Activated CD8-positive, alpha-beta memory T cell treated with anti-CD3 and anti-CD28 coated beads, Interleukin-2, amount 50 U/mL, for 24 hours (primary cell): ENCODE data around the gene LSMEM2.
"Not testable (repeated sequence)": the region's sequence is repeated elsewhere in the genome, so short reads cannot be mapped to it uniquely, and the experiment has no call there.

Experiments used
- DNase-seq: peaks from one replicate; pipeline ENCODE4 v3.0.0-alpha.2; 2020; ENCODE audit errors: extremely low read depth

LSMEM2 gene

GRCh38 chr3:50278880-50279224, at the start of gene LSMEM2:
Gene LSMEM2 (plus strand): TSS chr3:50279087. CDS start chr3:50279114, 27 bp downstream.
- DNase-seq: no peak

GRCh38 chr3:50229490-50229889, 49.4 kb upstream of the LSMEM2 start:
- DNase-seq: no peak

GRCh38 chr3:50230104-50230793, 48.6 kb upstream of the LSMEM2 start:
- DNase-seq: no peak

- DNase-seq: no peak
Measured at GRCh38 chr3:50230794-50231125, 48.1 kb upstream of the LSMEM2 start.

- no peak for DNase-seq
Measured at GRCh38 chr3:50231581-50231980, 47.3 kb upstream of the LSMEM2 start.

- no peak for DNase-seq
Measured at GRCh38 chr3:50232303-50232702, 46.6 kb upstream of the LSMEM2 start.

GRCh38 chr3:50233176-50233575, 45.7 kb upstream of the LSMEM2 start:
- no peak for DNase-seq

GRCh38 chr3:50235716-50236483, 43.0 kb upstream of the LSMEM2 start, which contains the start of gene GNAI2:
Gene GNAI2 (plus strand): TSS chr3:50236204. CDS start chr3:50236336, 132 bp downstream.
- peak; percentile 97 for DNase-seq

GRCh38 chr3:50236484-50237132, 42.3 kb upstream of the LSMEM2 start:
- DNase-seq: no peak

GRCh38 chr3:50237133-50237651, 41.7 kb upstream of the LSMEM2 start:
- DNase-seq: no peak

GRCh38 chr3:50237754-50238548, 40.9 kb upstream of the LSMEM2 start:
- DNase-seq: peak; percentile 57

- DNase-seq: no peak
Measured at GRCh38 chr3:50238549-50239026, 40.3 kb upstream of the LSMEM2 start.

- no peak for DNase-seq
Measured at GRCh38 chr3:50239649-50240048, 39.2 kb upstream of the LSMEM2 start.

- DNase-seq: no peak
Measured at GRCh38 chr3:50241163-50241562, 37.7 kb upstream of the LSMEM2 start.

- DNase-seq: no peak
Measured at GRCh38 chr3:50241713-50242380, 37.0 kb upstream of the LSMEM2 start.

- DNase-seq: no peak
Measured at GRCh38 chr3:50242381-50242770, 36.5 kb upstream of the LSMEM2 start.

- DNase-seq: no peak
Measured at GRCh38 chr3:50242851-50243542, 35.9 kb upstream of the LSMEM2 start.

- DNase-seq: no peak
Measured at GRCh38 chr3:50243543-50243895, 35.4 kb upstream of the LSMEM2 start.

- not testable (repeated sequence) for DNase-seq
Measured at GRCh38 chr3:50244813-50245212, 34.1 kb upstream of the LSMEM2 start.

- DNase-seq: no peak
Measured at GRCh38 chr3:50245251-50245745, 33.6 kb upstream of the LSMEM2 start.
